SU-DHL-6 (cell line): ENCODE measurements around the gene SLC37A2.

ENCODE experiments used
- H2AFZ ChIP-seq: fragments of 200-600 bp; sonication (generic); 2 replicates; pipeline ENCODE4 v1.6.1; 2014; ENCODE audit warnings: low read depth, mild to moderate bottlenecking, moderate library complexity, mixed read lengths, antibody characterized with exemption, low read length; ENCODE audit not compliant: severe bottlenecking
- H3F3A ChIP-seq: fragments of 200-600 bp; shearing (Covaris generic); 2 replicates; pipeline ENCODE4 v1.6.0; 2016; ENCODE audit warnings: antibody characterized with exemption, mild to moderate bottlenecking; ENCODE audit not compliant: insufficient read depth
- H3K27ac ChIP-seq: fragments of 200-600 bp; sonication (generic); 2 replicates; pipeline ENCODE4 v1.5.1; 2016; ENCODE audit warnings: low read depth, mild to moderate bottlenecking, low read length, moderate library complexity, mixed read lengths
- H3K27me3 ChIP-seq: fragments of 200-600 bp; sonication (generic), shearing (Covaris generic); 2 replicates; pipeline ENCODE4 v1.6.0; 2014; ENCODE audit warnings: mild to moderate bottlenecking, low read length
- H3K36me3 ChIP-seq: fragments of 200-600 bp; sonication (generic); 2 replicates; pipeline ENCODE4 v1.6.1; 2014; ENCODE audit warnings: mild to moderate bottlenecking, low read length, mixed read lengths
- H3K4me2 ChIP-seq: fragments of 300-600, 200-600 bp; shearing (Covaris generic), sonication (generic); 2 replicates; pipeline ENCODE4 v1.6.0; 2014; ENCODE audit warnings: low read length, low read depth, mild to moderate bottlenecking; ENCODE audit not compliant: poor library complexity, severe bottlenecking
- H3K4me3 ChIP-seq: fragments of 200-600 bp; sonication (generic); 2 replicates; pipeline ENCODE4 v1.5.1; 2014; ENCODE audit warnings: antibody characterized with exemption, low read length, mild to moderate bottlenecking, mixed read lengths; ENCODE audit not compliant: insufficient read depth, poor library complexity, severe bottlenecking
- H3K79me2 ChIP-seq: fragments of 200-600 bp; sonication (generic); 2 replicates; pipeline ENCODE4 v1.6.1; 2014; ENCODE audit warnings: mild to moderate bottlenecking, low read length, moderate library complexity; ENCODE audit not compliant: insufficient read depth
- H3K9ac ChIP-seq: fragments of 200-600 bp; sonication (generic); 2 replicates; pipeline ENCODE4 v1.7.0; 2014; ENCODE audit warnings: mild to moderate bottlenecking, low read length
- H3K9me2 ChIP-seq: fragments of 200-600 bp; sonication (generic); replicated peaks from 2 replicates; pipeline ENCODE4 v1.6.1; 2014; ENCODE audit warnings: low read length; ENCODE audit not compliant: insufficient read depth
- H3K9me3 ChIP-seq: fragments of 200-600 bp; sonication (generic); 2 replicates; pipeline ENCODE4 v1.6.1; 2014; ENCODE audit warnings: low read length, mixed read lengths; ENCODE audit not compliant: insufficient read depth
- H4K20me1 ChIP-seq: fragments of 200-600 bp; sonication (generic); 2 replicates; pipeline ENCODE4 v1.6.1; 2014; ENCODE audit warnings: low read depth, mild to moderate bottlenecking, antibody characterized with exemption, low read length, moderate library complexity, mixed read lengths
- EZH2phosphoT487 ChIP-seq: fragments of 200-600 bp; sonication (generic), shearing (Covaris generic); conservative IDR thresholded peaks from 2 replicates; pipeline ENCODE4 v1.6.1; 2018; ENCODE audit warnings: mild to moderate bottlenecking, antibody characterized with exemption, low read length, moderate library complexity, mixed read lengths
- TF ChIP-seq, protein P1 (sequence below): fragments of 200-600 bp; sonication (generic); IDR thresholded peaks from one replicate; pipeline ENCODE4 v1.5.1; 2017; ENCODE audit warnings: antibody characterized with exemption, mild to moderate bottlenecking, low read length, moderate library complexity; ENCODE audit not compliant: insufficient read depth, poor library complexity, severe bottlenecking

SLC37A2 gene

DNA sequence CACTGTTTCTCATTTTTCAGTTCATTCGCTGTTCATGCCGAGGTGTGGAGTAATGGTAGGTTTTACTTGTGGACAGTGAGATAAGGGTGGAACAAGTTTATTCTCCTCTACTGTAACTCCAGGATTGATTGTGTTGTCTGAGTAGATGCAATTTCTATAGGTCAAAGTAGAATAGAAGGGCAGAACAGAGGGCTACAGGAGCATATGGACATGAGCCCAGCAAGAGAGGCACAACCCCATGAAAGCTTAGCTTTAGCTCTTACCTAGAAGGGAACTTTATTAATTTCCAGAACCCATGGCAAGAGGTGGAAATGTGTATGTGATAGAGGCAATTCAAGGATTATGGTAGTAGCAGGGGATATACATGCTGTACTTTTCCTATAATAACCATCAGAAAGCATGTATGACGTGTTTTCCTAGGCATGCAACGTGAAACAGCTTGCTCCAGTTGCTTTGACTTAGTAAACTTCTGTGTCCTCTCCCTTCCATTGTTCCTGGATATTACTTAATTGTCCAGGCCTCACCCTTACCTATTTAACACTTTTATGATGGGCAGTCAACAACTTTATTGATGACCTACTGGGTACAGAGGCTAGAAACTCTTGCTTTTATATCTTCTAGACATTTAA lies 13.8 kb upstream of the SLC37A2 start:
- Histone ChIP-seq H3K9ac (no peak overlapping the region), H3K4me3 (no peak overlapping the region), H3F3A (no peaks in the 10 kb centered on the region), H3K27me3 (no peaks in the 10 kb centered on the region), H2AFZ (no peak overlapping the region), H3K36me3 (no peaks in the 10 kb centered on the region), H3K4me2 (no peak overlapping the region), H3K79me2 (no peaks in the 10 kb centered on the region), H3K9me3 (no peaks in the 10 kb centered on the region), H3K9me2 (no peaks in the 10 kb centered on the region), H3K27ac (no peak overlapping the region), H4K20me1 (no peaks in the 10 kb centered on the region)
- no peak for TF ChIP-seq EZH2phosphoT487
- TF ChIP-seq, protein P1, sequence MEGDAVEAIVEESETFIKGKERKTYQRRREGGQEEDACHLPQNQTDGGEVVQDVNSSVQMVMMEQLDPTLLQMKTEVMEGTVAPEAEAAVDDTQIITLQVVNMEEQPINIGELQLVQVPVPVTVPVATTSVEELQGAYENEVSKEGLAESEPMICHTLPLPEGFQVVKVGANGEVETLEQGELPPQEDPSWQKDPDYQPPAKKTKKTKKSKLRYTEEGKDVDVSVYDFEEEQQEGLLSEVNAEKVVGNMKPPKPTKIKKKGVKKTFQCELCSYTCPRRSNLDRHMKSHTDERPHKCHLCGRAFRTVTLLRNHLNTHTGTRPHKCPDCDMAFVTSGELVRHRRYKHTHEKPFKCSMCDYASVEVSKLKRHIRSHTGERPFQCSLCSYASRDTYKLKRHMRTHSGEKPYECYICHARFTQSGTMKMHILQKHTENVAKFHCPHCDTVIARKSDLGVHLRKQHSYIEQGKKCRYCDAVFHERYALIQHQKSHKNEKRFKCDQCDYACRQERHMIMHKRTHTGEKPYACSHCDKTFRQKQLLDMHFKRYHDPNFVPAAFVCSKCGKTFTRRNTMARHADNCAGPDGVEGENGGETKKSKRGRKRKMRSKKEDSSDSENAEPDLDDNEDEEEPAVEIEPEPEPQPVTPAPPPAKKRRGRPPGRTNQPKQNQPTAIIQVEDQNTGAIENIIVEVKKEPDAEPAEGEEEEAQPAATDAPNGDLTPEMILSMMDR, result no peak

DNA sequence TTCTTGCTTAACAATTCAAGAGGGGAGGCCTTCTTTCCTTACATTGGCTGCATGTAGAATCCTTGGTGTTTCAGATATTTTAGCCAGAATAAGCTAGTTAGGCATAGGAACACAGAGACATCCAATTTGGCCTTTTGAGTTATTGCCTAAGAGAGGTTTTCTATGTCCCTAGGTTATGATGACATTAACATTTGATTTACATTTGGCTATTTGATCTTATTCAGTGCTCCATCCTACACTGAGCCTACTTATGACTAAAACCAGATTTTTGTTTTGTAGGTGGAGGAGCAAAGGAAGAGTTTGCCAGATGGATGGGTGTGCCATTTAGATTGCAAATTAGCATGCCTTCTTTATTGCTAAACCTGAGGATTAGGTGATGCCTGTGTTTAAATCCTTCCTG lies 11.1 kb upstream of the SLC37A2 start:
- Histone ChIP-seq H3F3A (no peaks in the 10 kb centered on the region), H3K27ac (no peak overlapping the region), H3K79me2 (no peaks in the 10 kb centered on the region), H3K9me3 (no peaks in the 10 kb centered on the region), H3K9me2 (no peaks in the 10 kb centered on the region), H2AFZ (no peak overlapping the region), H4K20me1 (no peaks in the 10 kb centered on the region), H3K9ac (no peak overlapping the region), H3K36me3 (no peaks in the 10 kb centered on the region), H3K4me3 (no peak overlapping the region), H3K27me3 (no peaks in the 10 kb centered on the region), H3K4me2 (no peak overlapping the region)
- TF ChIP-seq EZH2phosphoT487, result no peak
- TF ChIP-seq, protein P1, result no peak

DNA sequence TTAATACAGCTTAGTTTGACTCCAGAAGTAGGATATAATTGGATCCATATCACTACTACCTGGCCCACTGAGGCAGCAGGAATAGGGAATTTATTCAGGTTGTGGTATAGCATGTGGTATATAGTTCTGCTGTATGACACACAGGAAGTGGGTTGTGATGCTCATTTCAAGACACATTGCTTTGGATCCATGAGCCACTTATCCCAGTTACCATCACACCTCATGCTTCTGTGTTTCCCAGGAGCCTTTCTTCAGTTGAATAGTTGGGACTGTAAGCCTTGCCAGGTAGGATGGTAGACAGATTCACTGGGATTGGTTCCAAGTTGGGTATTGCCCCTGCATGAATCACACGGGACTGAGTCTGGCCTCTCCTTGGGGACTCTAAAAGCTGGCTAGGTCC lies 9.9 kb upstream of the SLC37A2 start:
- H3K36me3 ChIP-seq, result no peaks in the 10 kb centered on the region
- no peaks in the 10 kb centered on the region for H3K9me3 ChIP-seq
- H4K20me1 ChIP-seq, result no peaks in the 10 kb centered on the region
- no peak overlapping the region for H2AFZ ChIP-seq
- H3K27ac ChIP-seq, result no peak overlapping the region
- no peak overlapping the region for H3K9ac ChIP-seq
- H3K4me3 ChIP-seq, result no peak overlapping the region
- H3K27me3 ChIP-seq, result no peaks in the 10 kb centered on the region
- H3K4me2 ChIP-seq, result no peak overlapping the region
- no peaks in the 10 kb centered on the region for H3F3A ChIP-seq
- no peaks in the 10 kb centered on the region for H3K79me2 ChIP-seq
- TF ChIP-seq, protein P1, result no peak
- TF ChIP-seq EZH2phosphoT487, result no peak
- H3K9me2 ChIP-seq, result no peaks in the 10 kb centered on the region
